Amniotic stem cell (primary cell): Measurements from ENCODE around the gene ADCY2.
"Not testable (repeated sequence)": the region's sequence is repeated elsewhere in the genome, so short reads cannot be mapped to it uniquely, and the experiment has no call there.

ENCODE experiments used
- DNase-seq: peaks from one replicate; lab custom pipeline; 2025; lab: John Stamatoyannopoulos, UW

ADCY2 gene

DNA sequence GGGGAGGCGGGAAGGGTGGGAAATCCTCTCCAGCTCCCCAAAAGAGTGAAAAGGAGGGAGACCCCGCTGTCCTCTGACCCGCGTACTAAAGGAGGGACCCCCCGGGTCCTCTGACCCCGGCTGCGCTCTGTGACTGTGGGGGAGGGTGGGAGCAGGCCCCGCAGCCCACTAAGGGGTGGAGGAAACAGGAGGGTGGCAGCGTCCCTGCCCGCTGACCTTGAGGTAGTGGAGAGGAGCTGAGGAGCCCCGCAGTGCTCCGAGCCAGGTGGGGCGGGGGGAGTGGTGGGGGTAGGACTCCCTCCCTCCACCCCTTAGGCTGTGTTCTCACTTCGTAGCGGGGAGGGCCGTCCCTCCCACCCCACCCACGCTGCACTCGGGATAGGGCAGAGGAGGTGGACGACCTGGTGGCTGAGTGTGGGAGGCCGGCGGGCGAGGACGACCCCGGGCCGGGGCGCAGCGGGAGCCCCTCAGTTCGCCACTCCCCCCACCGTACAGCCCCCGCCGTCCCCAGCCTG, 449 bp upstream of the ADCY2 start:
- DNase-seq: no peak

DNA sequence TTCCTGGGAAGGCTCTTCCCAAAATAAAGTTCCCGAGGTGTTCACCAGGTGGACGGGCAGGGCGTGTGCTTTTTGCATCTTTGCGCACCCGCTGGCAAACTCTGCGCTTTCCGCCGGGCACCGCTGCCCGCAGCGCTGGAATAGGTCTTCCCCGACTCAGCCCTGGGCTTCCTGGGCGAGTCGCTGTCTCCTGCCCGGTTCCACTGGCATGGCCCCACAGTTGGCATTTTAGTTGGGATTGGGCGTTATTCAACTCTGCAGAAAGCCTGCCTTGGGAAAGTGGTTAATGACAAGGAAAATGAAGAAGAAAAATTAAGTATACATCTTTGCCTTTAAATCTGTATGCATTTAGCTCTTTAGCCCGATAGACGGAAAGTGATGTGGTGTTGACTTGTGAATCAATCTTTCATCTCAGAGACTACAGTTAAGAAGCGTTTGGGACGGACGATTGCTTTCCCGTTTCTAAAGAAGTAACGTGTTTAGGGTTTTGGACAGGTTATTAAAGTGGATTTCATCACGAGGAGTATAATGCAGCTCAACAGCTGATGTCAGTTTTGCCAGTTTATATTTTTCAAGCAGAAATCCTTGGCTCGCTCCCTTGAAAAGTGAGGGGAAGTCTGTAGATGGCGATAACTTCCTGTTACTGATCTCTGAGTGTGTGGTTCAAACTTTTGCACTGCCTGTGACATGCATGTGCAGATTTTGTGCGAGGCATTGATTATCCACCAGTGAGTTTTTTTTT, 946 bp downstream of the ADCY2 start:
- DNase-seq: no peak

- DNase-seq: no peak
Observed at GRCh38 chr5:7397937-7398336, 2.0 kb downstream of the ADCY2 start.

DNA sequence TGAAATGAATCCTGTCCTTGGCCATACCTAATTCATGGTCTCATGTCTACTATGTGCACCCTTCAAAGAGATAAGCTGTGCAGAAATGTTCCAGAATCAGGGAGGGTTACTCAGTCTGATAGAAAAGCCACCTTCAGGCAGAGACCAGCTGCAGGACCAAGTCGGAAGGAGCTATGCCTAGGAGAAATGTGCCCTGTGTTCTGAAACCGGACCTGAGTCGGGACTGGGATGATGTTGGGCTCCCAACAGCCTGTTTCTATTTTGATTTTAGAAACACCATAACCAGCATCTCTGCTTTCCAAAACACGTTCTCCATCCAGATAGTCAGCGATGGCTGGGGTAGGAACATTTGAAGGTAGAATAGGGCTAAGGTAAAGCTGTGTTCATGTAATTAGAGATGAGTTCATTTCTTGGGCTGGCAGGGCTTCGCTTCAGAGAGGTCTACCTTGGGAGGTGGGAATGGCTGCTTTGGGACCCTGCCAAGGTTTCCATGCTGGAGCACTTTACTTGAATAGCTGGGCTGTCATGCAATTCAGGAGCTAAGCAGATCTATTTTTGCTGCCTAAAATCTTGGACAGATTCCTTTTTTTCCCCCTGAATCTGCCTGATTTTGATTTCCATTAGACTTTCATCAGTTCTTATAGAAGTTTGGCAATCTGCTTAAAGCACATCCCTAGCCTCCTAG, 2.8 kb downstream of the ADCY2 start:
- no peak for DNase-seq

GRCh38 chr5:7405277-7405676, 9.3 kb downstream of the ADCY2 start:
- DNase-seq: no peak

DNA sequence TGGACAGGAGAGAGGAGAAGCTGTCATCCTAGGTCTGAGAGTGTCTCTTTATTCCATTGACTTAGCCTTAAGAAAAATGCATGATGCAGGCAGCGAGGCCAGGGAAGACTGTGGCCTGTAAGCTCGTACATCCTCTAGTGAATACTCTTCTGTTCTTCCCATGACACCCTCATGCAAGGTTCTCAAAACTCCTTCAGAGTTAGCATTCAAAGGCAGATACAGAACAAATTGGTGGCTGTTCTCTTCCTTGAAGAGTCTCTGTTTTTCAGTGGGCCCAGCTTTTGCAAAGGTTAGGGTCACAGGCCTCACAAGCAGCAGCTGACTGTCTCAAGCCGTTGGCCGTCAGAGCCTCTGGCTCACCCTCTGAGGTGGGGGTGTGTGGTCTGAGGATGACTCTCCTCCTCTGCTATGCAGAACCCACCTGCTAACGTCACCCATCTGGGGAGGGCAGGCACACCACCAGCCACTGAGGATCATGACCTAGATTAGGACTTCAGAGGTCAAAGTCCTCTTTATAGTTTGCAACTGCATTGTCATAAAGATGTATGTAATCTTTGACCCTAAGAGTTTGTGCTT, 15.1 kb downstream of the ADCY2 start:
- no peak for DNase-seq

GRCh38 chr5:7412409-7412808, 16.5 kb downstream of the ADCY2 start:
- no peak for DNase-seq

- no peak for DNase-seq
Observed at GRCh38 chr5:7415123-7415522, 19.2 kb downstream of the ADCY2 start.

DNA sequence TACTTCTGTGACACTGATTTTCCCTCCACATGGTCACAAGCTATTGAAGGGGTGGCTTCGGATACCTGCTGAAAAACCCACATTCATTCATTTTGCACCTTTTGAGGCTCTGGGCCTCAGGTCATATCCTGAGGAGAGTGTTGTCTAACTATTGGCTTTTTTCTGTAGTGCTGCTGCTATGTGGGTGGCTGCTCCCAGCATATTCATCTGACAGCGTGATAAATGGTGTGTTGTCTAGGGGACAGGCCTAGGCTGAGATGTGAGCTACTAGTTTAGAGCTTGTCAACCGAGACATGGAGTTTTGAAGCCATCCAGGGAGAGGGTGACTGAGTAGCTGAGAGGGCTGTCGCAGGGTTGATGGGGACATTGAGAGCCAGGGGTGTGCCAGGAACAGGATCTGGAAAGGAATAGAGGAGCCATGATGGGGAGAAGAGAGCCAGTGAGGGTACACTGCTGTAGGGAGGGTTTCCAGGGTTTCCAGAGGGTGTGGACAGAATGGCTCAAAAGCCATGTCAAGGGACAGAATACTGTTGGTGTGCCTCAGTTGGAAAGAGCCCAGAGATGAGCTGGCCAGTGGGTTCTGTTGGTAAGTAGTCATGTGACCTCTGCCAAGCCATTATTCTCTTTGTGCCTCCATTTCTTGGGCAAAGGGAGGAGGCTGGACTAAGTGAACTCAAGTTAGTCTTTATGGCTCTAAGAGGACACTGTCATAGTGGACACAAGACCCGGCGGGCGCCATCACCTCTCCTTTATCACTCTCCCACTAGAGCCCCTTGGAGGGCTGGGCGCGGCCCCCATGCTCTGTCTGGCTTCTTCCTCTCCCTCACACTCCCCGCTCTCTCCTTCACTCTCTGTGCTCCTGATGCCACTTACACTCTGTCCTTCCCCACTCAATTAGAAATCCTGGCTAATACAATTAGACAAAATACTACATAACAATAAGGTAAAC, 19.9 kb downstream of the ADCY2 start:
- no peak for DNase-seq

GRCh38 chr5:7418276-7418675, 22.3 kb downstream of the ADCY2 start:
- DNase-seq: no peak

DNA sequence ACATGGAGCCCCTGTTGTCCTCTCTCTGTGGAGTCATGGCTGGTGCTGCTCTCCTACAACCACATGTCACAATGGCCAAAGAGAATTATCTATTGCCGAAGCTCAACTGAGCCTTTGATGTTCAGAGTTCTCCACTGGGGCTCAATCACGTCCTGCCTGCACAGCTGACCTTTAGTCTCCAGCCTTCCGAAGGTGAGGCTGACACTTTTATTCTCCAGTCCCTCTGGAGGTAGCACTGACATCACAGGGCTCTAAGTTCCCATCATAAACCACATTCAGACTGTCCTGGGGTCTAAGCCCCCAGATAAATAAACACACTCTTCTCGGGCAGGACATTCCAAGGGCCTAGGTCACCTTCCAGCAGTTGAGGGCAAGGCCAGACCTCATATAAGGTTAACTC, 23.4 kb downstream of the ADCY2 start:
- no peak for DNase-seq

GRCh38 chr5:7419846-7420245, 23.9 kb downstream of the ADCY2 start:
- no peak for DNase-seq

DNA sequence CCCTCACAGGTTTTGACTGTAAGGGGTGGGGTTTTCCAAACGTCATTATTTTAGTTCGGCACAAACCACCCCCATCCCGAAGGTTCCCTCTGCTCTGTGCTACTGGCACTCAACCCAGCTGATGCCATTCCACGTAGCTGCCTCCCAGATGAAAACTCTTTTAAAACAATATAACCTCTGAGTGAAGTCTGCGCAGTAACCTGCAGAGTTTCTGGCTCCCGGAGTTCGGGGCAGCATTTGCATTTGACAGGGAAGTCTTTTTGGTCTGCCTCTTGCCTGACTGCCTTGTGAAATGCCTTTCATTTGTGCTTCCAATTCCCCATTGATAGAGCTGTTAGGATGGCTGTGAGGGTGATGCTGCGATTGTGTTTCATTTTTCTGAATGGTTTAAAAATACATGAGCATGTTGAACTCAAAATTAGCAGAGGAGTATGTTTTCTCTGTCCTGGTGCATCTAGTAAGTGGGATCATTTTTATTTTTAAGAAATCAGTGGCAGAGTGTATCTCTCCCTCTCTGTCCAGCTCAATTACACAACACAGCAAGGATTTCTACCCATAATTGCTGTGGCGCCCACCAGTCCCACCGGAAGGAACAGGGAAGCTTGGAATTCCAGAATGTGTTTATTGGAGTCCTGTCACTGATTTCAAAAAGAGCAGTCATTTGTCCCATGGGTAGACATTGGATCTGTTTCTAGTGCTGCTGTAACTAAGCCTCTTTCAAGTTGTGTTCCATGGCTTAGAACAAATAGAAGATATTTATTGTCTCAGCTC, 24.8 kb downstream of the ADCY2 start:
- DNase-seq: no peak

- no peak for DNase-seq
Observed at GRCh38 chr5:7422316-7423106, 26.6 kb downstream of the ADCY2 start.

DNA sequence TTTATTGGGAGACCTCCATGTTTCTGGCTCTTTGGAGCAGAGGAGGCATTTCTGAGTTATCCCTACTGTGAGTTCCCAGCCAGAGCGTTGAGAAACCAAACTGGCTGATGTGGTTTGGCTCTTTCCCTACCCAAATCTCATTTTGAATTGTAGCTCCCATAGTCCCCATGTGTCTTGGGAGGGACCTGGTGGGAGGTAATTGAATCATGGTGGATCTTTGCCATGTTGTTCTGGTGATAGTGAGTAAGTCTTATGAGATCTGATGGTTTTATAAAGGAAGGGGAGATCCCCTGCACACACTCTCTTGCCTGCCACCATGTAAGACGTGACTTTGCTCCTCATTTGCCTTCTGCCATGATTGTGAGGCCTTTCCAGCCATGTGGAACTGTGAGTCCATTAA, 27.3 kb downstream of the ADCY2 start:
- not testable (repeated sequence) for DNase-seq

- no peak for DNase-seq
Observed at GRCh38 chr5:7425830-7426229, 29.9 kb downstream of the ADCY2 start.

GRCh38 chr5:7426284-7426683, 30.3 kb downstream of the ADCY2 start:
- DNase-seq: no peak

DNA sequence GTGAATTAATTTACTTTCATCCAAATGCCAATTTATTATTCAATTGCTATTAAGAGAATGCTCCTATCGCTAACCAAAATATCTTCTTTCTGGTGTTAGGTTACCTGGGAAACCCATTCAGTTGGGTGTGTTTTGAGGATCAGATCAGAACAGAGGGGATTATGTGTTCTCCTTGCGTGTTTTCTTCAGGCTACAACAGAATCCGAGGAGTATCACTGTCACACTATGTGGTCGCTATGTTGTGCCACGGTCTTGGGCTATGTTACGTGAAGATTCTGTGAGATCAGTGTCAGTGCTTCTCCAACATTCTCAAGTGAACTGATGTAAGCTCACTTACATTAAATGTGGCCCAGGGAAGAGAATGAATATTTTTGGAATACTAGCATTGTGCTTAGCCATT, 39.0 kb downstream of the ADCY2 start:
- no peak for DNase-seq

DNA sequence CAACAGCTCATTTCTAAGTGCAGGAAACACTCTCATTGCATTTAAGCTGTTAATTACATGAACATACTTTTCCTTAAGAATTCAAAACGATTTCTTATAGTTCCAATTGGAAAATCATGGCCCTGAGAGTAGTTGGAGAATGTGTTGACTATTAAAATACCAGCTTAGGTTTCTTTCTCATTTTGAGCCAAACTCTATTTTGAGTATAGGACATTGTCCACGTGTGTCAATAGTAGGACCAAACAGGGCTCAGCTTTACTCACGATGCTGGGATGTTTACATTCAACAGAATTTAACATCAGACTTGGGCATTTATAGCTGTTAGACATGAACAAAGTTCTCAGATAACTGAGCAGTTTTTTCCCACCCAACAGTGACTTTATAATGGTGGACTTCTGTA, 39.6 kb downstream of the ADCY2 start:
- DNase-seq: no peak

- no peak for DNase-seq
Observed at GRCh38 chr5:7436521-7436920, 40.6 kb downstream of the ADCY2 start.

DNA sequence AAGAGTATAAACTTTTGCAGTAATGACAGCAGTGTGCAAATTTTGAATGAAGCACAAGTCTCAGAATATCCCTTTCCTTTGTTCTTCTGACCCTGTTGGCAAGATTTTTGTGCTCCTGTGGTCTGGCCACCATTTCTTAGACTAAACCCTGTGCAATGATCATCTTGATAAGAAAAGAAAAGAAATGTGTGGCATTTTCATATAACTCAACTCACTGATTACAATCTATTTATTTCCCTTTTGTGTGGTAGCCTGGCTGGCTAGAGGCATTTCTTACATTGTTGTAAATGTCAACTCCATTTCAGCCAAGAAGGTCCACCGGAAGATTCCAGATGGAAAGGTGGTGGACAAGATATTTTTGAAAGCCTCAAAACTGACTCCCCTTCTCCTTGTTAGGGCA, 41.9 kb downstream of the ADCY2 start:
- no peak for DNase-seq
